ENCODE data around the gene TOX2.

DNA sequence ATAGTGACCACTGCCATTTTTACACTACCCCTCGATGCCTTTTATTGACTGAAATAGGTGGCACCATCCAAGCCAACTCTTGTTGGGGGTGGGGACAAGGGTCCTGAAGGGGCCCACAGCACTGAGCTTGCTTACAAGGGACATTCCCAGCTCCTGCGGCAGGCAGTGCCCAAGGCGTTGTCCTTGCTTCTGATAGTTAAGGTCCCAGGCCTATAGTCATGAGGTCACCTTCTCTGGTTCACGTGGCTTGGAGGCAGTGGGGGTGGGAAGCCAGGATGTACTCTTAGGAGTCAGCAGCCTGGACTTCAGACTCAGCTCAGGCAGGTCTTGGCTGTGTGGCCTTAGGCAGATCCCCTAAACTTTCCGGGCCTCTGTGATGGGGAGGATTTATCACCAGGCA lies 48.6 kb downstream of the TOX2 start:
- TF ChIP-seq, protein P1, sequence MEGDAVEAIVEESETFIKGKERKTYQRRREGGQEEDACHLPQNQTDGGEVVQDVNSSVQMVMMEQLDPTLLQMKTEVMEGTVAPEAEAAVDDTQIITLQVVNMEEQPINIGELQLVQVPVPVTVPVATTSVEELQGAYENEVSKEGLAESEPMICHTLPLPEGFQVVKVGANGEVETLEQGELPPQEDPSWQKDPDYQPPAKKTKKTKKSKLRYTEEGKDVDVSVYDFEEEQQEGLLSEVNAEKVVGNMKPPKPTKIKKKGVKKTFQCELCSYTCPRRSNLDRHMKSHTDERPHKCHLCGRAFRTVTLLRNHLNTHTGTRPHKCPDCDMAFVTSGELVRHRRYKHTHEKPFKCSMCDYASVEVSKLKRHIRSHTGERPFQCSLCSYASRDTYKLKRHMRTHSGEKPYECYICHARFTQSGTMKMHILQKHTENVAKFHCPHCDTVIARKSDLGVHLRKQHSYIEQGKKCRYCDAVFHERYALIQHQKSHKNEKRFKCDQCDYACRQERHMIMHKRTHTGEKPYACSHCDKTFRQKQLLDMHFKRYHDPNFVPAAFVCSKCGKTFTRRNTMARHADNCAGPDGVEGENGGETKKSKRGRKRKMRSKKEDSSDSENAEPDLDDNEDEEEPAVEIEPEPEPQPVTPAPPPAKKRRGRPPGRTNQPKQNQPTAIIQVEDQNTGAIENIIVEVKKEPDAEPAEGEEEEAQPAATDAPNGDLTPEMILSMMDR (IDR thresholded peaks at IDR 0.05; ENCODE audit: insufficient read depth, low read depth, low read length): no peak
- no peak for TF ChIP-seq EZH2 (IDR thresholded peaks at IDR 0.05; ENCODE audit: insufficient read depth, low read length)
